ENCODE measurements around the gene JADE2. TPM values are rescaled to one million over a fixed set of nuclear protein-coding genes. Genes with fewer than 3 reads are reported as not detected.

Gene JADE2
- total RNA-seq, 1 donor from 2014 or later = 30.3 TPM

- H3K4me2 ChIP-seq (ENCODE audit: low read length) = peak overlapping the region; percentile 56
- H4K20me1 ChIP-seq (ENCODE audit: insufficient read depth, low read length) = no peaks in the 10 kb centered on the region
- Mint-ChIP-seq H3K4me3 (ENCODE audit: unreplicated experiment) (no peak overlapping the region), H3K9me3 (ENCODE audit: unreplicated experiment) (no peaks in the 10 kb centered on the region), H3K27me3 (ENCODE audit: low read depth, unreplicated experiment) (no peaks in the 10 kb centered on the region), H3K4me1 (ENCODE audit: low read depth, unreplicated experiment) (peaks cover 26% of the 10 kb centered on the region), H3K27ac (ENCODE audit: unreplicated experiment) (peak overlapping the region; percentile 93), H3K36me3 (ENCODE audit: low read depth, unreplicated experiment) (no peaks in the 10 kb centered on the region)
- no peak overlapping the region for H3K27ac ChIP-seq (ENCODE audit: low read depth, low read length)
- H3K36me3 ChIP-seq (ENCODE audit: insufficient read depth, low read length) = no peaks in the 10 kb centered on the region
- no peak for TF ChIP-seq CTCF (IDR thresholded peaks at IDR 0.05; ENCODE audit: insufficient read depth, low read depth, low read length)
- no peak for TF ChIP-seq EZH2 (IDR thresholded peaks at IDR 0.05; ENCODE audit: insufficient read depth, low read length)
- no peaks in the 10 kb centered on the region for H3K9me3 ChIP-seq (ENCODE audit: insufficient read depth, low read depth, low read length)
- no peaks in the 10 kb centered on the region for H3K79me2 ChIP-seq (ENCODE audit: insufficient read depth, low read length)
- no peak overlapping the region for H2AFZ ChIP-seq (ENCODE audit: low read depth, low read length)
- H3K4me1 ChIP-seq (ENCODE audit: insufficient read depth, low read length) = peaks cover 28% of the 10 kb centered on the region
- H3K4me3 ChIP-seq (ENCODE audit: insufficient read depth, low read depth, low read length) = no peak overlapping the region
- DNase-seq (ENCODE audit: low read depth) (no peak), FAIRE-seq (no peak)
- no peaks in the 10 kb centered on the region for H3K27me3 ChIP-seq (ENCODE audit: insufficient read depth, low read length)
- no peak overlapping the region for H3K9ac ChIP-seq (ENCODE audit: low read length)
These were observed 20.7 kb upstream of the JADE2 start for GRCh38 chr5:134504629-134505300.

- no peak overlapping the region for H3K4me3 ChIP-seq (ENCODE audit: insufficient read depth, low read depth, low read length)
- H3K79me2 ChIP-seq (ENCODE audit: insufficient read depth, low read length) = no peaks in the 10 kb centered on the region
- DNase-seq (ENCODE audit: low read depth) (no peak), FAIRE-seq (no peak)
- H3K9ac ChIP-seq (ENCODE audit: low read length) = no peak overlapping the region
- H2AFZ ChIP-seq (ENCODE audit: low read depth, low read length) = no peak overlapping the region
- no peaks in the 10 kb centered on the region for H3K9me3 ChIP-seq (ENCODE audit: insufficient read depth, low read depth, low read length)
- no peaks in the 10 kb centered on the region for H3K27me3 ChIP-seq (ENCODE audit: insufficient read depth, low read length)
- Mint-ChIP-seq H3K27me3 (ENCODE audit: low read depth, unreplicated experiment) (no peaks in the 10 kb centered on the region), H3K27ac (ENCODE audit: unreplicated experiment) (no peak overlapping the region), H3K4me3 (ENCODE audit: unreplicated experiment) (no peak overlapping the region), H3K36me3 (ENCODE audit: low read depth, unreplicated experiment) (no peaks in the 10 kb centered on the region), H3K9me3 (ENCODE audit: unreplicated experiment) (no peaks in the 10 kb centered on the region), H3K4me1 (ENCODE audit: low read depth, unreplicated experiment) (peaks cover 35% of the 10 kb centered on the region)
- TF ChIP-seq EZH2 (IDR thresholded peaks at IDR 0.05; ENCODE audit: insufficient read depth, low read length) (no peak), CTCF (IDR thresholded peaks at IDR 0.05; ENCODE audit: insufficient read depth, low read depth, low read length) (no peak)
- H3K27ac ChIP-seq (ENCODE audit: low read depth, low read length) = no peak overlapping the region
- H3K4me2 ChIP-seq (ENCODE audit: low read length) = no peak overlapping the region
- H4K20me1 ChIP-seq (ENCODE audit: insufficient read depth, low read length) = no peaks in the 10 kb centered on the region
- no peaks in the 10 kb centered on the region for H3K36me3 ChIP-seq (ENCODE audit: insufficient read depth, low read length)
- H3K4me1 ChIP-seq (ENCODE audit: insufficient read depth, low read length) = peaks cover 43% of the 10 kb centered on the region
These were observed 19.1 kb upstream of the JADE2 start for GRCh38 chr5:134506054-134507039.
